Gastroesophageal sphincter (tissue), 4 donors: ENCODE results near the gene CLCN4. TPM values are rescaled to one million over a fixed set of nuclear protein-coding genes. Genes with fewer than 3 reads are reported as not detected.

Experiments
- ATAC-seq: fragments of 150-250 bp; one replicate; pipeline ENCODE4 v1.9.1; 2016; ENCODE audit warnings: mild to moderate bottlenecking, moderate library complexity
- H3K27ac ChIP-seq, 4 donors: fragments of 200-600 bp; sonication (generic) in 3 of 4; 1 replicate in 3 of 4; 2 replicates in 1 of 4; pipeline ENCODE4 v1.5.1; 2016 to 2019
- H3K27me3 ChIP-seq: fragments of 200-600 bp; sonication (generic); one replicate; pipeline ENCODE4 v1.5.1; 2019
- H3K36me3 ChIP-seq, 2 donors: fragments of 200-600 bp; sonication (generic); one replicate each; pipeline ENCODE4 v1.5.1; 2019; ENCODE audit warnings: control low read depth in 1 of 2
- H3K4me1 ChIP-seq, 3 donors: fragments of 200-600 bp; sonication (generic); 1 replicate in 2 of 3; 2 replicates in 1 of 3; pipeline ENCODE4 v1.5.1; 2016 to 2019; ENCODE audit warnings: control low read depth in 2 of 3
- H3K4me3 ChIP-seq, 2 donors: fragments of 200-600 bp; sonication (generic); one replicate each; pipeline ENCODE4 v1.5.1; 2019; ENCODE audit warnings: mild to moderate bottlenecking in 1 of 2, moderate library complexity in 1 of 2
- H3K9me3 ChIP-seq, 3 donors: fragments of 200-600 bp; sonication (generic); one replicate each; pipeline ENCODE4 v1.5.1; 2017 to 2019; ENCODE audit warnings: control low read depth in 2 of 3
- CTCF ChIP-seq, 4 experiments: fragments of 200-600 bp in 2 of 4; fragments of 450-650 bp in 2 of 4; sonication (generic) in 1 of 4; IDR thresholded peaks; one replicate each; pipeline ENCODE4 v1.5.1; 2017 to 2019; ENCODE audit warnings: antibody characterized with exemption in 4 of 4, mild to moderate bottlenecking in 2 of 4, moderate library complexity in 2 of 4
- EP300 ChIP-seq: sonication (generic); formaldehyde crosslinking; IDR thresholded peaks from one replicate; pipeline ENCODE4 v1.6.1; 2017; ENCODE audit warnings: antibody characterized with exemption, mild to moderate bottlenecking
- POLR2A ChIP-seq, 2 donors: fragments of 450-650 bp; IDR thresholded peaks; one replicate each; pipeline ENCODE4 v1.6.1; 2017; ENCODE audit warnings: antibody characterized with exemption in 2 of 2, mild to moderate bottlenecking in 2 of 2, moderate library complexity in 1 of 2
- POLR2AphosphoS5 ChIP-seq: sonication (generic); formaldehyde crosslinking; IDR thresholded peaks from one replicate; pipeline ENCODE4 v1.6.1; 2017; ENCODE audit warnings: antibody characterized with exemption
- WGBS, 2 donors: methylation state at CpG; one replicate each; pipeline ENCODE4 v1.1.5; 2018; ENCODE audit warnings: low coverage in 1 of 2; 5-methylcytosine and 5-hydroxymethylcytosine counted together
- total RNA-seq, 4 donors: library from RNA; depleted of rRNA; stranded (reverse); fragments of >200 nt; gene quantifications; one replicate each; pipeline ENCODE4 v1.1.0, GENCODE V29; 2016

CLCN4 gene
- total RNA-seq, 4 donors from 2014 or later = 0.16 to 2.3 (median 2.0) TPM

DNA sequence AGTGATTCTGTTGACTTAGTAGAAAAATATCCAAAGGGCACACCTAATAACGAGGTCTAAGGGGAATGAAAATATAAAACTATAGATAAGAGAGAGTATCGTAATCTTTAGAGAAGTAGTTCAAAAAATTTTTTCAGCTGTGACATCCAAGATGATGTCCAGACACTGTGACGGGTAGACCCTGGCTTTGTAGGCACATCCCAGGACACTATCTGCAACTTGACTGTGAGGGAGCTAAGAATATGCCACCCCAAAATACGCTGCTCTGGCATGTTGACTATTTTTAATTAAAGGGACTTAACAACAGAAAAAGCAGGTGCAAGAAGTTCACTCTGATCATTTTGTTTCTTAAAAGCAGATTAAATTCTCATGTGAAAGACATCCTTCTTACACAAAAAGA is 89.5 kb downstream of the CLCN4 start:
- Histone ChIP-seq H3K4me3 (no peak overlapping the region), H3K27ac (no peak overlapping the region), H3K36me3 (no peaks in the 10 kb centered on the region), H3K4me1 (no peaks in the 10 kb centered on the region), H3K9me3 (no peaks in the 10 kb centered on the region), H3K27me3 (no peaks in the 10 kb centered on the region)
- 76 to 87% methylated on average over 3 of the region's 4 CpGs for WGBS, 2 donors
- TF ChIP-seq EP300 (no peak), POLR2AphosphoS5 (no peak), CTCF (IDR thresholded peaks at IDR 0.05) (no peak), POLR2A (IDR thresholded peaks at IDR 0.05) (no peak)
- ATAC-seq = no peak

GRCh38 chrX:10246846-10247245 is 90.1 kb downstream of the CLCN4 start:
- no peaks in the 10 kb centered on the region for H3K9me3 ChIP-seq
- 58% methylated on average over 2 of the region's 2 CpGs; no CpG with 5 or more reads in 1 of the 2 donors for WGBS, 2 donors

DNA sequence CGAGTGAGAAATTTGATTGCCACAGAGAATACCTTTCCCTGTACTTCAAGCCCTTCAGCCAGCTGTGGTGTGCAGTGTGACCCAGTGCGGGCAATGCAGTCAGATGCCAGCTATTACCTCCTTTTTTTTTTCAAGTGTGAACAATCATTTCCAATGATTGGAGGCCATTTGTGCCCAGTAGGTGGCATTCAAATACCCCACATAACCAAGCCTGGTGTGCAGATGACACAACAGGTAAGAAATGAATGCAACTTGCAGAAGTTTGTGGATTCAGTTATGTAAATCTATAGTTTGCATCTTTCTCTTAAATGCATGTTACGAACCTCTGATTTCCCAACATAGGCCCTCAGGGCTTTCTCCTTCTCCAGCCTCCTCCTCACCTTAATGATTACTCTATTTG is 98.0 kb downstream of the CLCN4 start:
- WGBS, 2 donors = 49 to 92% methylated on average over 2 of the region's 3 CpGs
- H3K9me3 ChIP-seq = no peaks in the 10 kb centered on the region
- no peak for ATAC-seq
- no peaks in the 10 kb centered on the region for H3K4me1 ChIP-seq
- H3K4me3 ChIP-seq = no peak overlapping the region
- H3K27me3 ChIP-seq = no peaks in the 10 kb centered on the region
- no peaks in the 10 kb centered on the region for H3K36me3 ChIP-seq
- TF ChIP-seq CTCF (IDR thresholded peaks at IDR 0.05) (peak in 2 of 4 experiments; percentile 15 to 37), EP300 (no peak), POLR2A (IDR thresholded peaks at IDR 0.05) (no peak), POLR2AphosphoS5 (no peak)
- no peak overlapping the region for H3K27ac ChIP-seq

More at GRCh38 chrX:10246846-10247245, 90.1 kb downstream of the CLCN4 start:
- H3K36me3 ChIP-seq = no peaks in the 10 kb centered on the region
- no peak overlapping the region for H3K27ac ChIP-seq
- H3K27me3 ChIP-seq = no peaks in the 10 kb centered on the region
- TF ChIP-seq EP300 (no peak), POLR2A (IDR thresholded peaks at IDR 0.05) (no peak), CTCF (IDR thresholded peaks at IDR 0.05) (no peak), POLR2AphosphoS5 (no peak)
- no peak for ATAC-seq
- no peaks in the 10 kb centered on the region for H3K4me1 ChIP-seq
- no peak overlapping the region for H3K4me3 ChIP-seq

- 38 to 63% methylated on average over 1 of the region's 1 CpG for whole genome bisulfite sequencing, 2 donors
- H3K4me3 ChIP-seq = no peak overlapping the region
- H3K27ac ChIP-seq = no peak overlapping the region
- H3K9me3 ChIP-seq = no peaks in the 10 kb centered on the region
- ATAC-seq = no peak
- no peaks in the 10 kb centered on the region for H3K27me3 ChIP-seq
- TF ChIP-seq POLR2AphosphoS5 (no peak), POLR2A (IDR thresholded peaks at IDR 0.05) (no peak), EP300 (no peak), CTCF (IDR thresholded peaks at IDR 0.05) (no peak)
- H3K4me1 ChIP-seq = no peaks in the 10 kb centered on the region
- no peaks in the 10 kb centered on the region for H3K36me3 ChIP-seq
Measured at GRCh38 chrX:10259716-10260115, 102.9 kb downstream of the CLCN4 start.

GRCh38 chrX:10265775-10266174 is 109.0 kb downstream of the CLCN4 start:
- H3K36me3 ChIP-seq = no peaks in the 10 kb centered on the region
- no peak overlapping the region for H3K4me3 ChIP-seq
- no peaks in the 10 kb centered on the region for H3K9me3 ChIP-seq
- ATAC-seq = no peak
- H3K27me3 ChIP-seq = no peaks in the 10 kb centered on the region
- TF ChIP-seq POLR2A (IDR thresholded peaks at IDR 0.05) = no peak
- TF ChIP-seq CTCF (IDR thresholded peaks at IDR 0.05) = no peak
- no peak for TF ChIP-seq POLR2AphosphoS5
- no peak for TF ChIP-seq EP300
- H3K4me1 ChIP-seq = no peaks in the 10 kb centered on the region
- WGBS, 2 donors = 79 to 80% methylated on average over 1 to 2 of the region's 2 CpGs
- no peak overlapping the region for H3K27ac ChIP-seq
